ENCODE measurements around the gene TRAF3.

TRAF3 gene, protein sequence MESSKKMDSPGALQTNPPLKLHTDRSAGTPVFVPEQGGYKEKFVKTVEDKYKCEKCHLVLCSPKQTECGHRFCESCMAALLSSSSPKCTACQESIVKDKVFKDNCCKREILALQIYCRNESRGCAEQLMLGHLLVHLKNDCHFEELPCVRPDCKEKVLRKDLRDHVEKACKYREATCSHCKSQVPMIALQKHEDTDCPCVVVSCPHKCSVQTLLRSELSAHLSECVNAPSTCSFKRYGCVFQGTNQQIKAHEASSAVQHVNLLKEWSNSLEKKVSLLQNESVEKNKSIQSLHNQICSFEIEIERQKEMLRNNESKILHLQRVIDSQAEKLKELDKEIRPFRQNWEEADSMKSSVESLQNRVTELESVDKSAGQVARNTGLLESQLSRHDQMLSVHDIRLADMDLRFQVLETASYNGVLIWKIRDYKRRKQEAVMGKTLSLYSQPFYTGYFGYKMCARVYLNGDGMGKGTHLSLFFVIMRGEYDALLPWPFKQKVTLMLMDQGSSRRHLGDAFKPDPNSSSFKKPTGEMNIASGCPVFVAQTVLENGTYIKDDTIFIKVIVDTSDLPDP

DNA sequence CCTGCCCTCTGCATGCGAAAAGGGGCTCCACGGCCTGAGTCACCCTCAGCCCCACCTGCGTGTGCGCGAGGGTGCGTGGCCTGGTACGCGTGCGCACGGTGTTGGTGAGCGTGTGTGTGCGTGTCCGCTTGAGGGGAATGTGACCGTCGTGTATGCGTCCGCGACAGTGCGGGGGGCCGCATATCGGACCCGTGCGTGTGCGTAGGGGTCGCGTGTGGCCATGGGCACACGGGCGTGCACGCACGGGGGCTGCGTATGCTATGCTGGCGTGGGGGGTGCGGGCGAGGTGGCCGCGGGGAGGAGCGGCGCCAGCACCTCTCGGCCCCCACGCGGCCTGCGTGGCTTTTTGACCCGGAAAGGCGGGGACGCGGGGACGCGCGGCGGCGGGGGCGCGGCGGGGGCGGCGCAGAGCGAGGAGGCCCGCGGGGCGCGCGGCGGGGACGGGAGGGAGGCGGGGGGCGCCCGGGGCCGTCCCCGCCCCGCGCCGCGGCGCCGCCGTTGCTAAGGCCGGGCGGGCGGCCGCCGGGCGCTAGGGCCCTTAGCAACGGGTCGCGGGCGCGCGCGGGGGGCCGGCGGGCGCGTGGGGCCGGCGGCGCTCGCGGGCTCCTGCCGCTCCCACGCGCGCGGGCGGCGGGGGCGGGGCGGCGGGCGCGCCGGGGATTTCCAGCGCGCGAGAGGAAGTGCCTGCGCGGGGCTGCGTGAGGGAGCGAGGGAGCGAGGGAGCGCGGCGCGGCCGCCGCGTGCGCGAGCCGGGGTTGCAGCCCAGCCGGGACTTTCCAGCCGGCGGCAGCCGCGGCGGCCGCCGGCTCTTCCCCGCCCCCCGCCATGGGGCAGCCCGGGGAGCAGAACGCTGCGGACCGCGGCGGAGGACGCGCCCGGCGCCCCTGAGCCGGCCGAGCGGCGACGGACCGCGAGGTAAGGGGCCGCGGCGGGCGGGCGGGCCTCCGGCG lies at the start of gene TRAF3:
TRAF3 (plus strand) TSS at position 689 of the 950 bp plus-strand sequence. CDS start 92,753 bp downstream, outside the sequence.
- peak; percentile 85 for DNase-seq (ENCODE audit: low read depth)

DNA sequence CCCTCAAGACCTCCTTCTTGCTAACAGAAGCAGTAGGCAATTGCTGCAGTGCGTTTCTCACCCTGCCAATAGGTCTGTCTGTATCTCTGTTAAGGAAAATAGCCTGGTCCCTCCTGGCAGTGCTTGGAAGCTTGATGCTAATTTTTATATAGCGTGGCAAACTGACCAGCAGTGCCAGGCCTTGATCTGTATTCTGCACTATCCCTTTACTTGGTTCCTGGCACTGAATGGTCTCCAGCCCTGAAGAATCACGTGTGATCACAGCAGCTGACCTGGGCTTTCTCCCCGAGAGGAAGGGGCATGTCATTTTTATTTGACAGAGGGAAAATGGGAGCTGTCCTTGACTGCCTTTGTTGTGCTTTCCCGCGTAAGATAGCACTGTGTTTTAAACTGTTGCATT lies 48.7 kb upstream of the TRAF3 start:
- DNase-seq (ENCODE audit: low read depth), result no peak

DNA sequence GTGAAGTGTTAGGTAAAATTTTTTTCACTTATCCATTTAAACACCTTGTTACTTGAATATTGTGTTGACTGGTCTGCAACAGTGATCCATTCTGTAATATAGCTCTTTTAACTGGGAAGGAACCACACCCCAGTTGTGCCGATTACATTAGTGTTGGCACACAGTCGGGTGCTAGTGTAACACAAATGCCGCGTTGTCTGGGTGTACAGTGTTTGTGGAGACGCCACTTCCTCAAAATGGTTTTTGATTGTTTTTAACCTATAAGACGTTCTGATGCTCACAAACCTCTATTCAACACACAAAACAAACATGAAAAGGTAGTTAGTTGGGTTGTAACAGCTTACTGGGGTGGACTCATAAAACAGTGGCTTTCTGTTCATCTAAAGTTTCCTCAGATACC lies 48.0 kb upstream of the TRAF3 start:
- no peak for DNase-seq (ENCODE audit: low read depth)

GRCh38 chr14:102729825-102730224 lies 47.4 kb upstream of the TRAF3 start:
- no peak for DNase-seq (ENCODE audit: low read depth)

DNA sequence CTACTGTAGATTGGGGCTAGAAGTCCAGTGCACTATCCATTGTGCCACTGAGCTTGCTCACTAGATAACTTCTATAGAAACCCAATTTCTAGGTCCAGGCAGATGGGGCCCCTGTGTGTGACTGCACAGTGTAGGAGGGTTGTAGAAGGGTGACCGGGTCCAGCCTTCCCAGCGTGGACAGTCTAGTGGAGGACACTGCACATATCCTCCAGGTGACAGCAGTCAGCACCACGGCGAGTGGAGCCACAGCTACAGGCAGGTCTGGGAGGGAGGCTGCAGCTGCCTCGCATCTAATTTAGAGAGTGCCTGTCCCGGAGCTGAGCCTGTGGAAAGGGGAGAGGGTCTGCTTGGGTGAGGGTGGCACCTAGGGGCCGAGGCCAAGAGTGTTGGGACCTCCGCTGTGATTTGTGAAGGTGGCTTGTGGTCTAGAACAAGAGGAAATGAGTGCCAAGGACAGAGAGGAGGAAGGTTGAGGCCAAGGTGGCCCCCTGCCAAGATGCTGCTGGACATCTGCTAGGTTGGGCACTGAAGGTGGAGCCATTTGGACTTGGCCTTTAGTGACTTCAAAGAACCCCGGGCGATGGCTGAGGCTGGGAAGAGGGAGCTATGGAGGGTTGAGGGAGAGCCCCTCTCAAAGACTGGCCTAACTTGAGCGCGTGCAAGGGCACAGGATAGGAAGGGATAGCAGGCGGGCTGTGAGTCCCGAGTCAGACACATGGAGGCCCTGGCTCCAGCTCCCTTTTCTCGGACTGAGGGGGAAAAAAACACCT lies 46.0 kb upstream of the TRAF3 start:
- no peak for DNase-seq (ENCODE audit: low read depth)

- no peak for DNase-seq (ENCODE audit: low read depth)
Measured at GRCh38 chr14:102731871-102732800, 45.1 kb upstream of the TRAF3 start.

DNA sequence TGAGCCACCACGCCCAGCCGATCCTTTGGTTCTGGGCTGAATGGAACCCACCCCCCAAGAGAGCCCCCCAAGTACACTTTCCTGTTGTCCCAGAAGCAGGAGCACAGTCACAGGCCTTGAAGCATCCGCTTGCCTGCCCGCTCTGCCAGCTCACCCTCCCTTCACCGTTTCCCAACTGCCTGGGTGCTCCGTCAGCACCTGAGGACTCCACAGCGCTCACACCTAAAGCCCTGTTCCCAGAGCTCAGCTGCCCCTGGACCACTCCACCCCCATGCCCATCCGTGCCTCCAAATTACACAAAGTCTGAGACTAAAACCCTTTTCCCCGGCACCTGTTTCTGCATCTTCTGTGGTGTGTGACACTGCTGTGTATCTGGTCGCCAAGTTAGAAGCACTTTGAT lies 44.3 kb upstream of the TRAF3 start:
- DNase-seq (ENCODE audit: low read depth), result no peak

DNA sequence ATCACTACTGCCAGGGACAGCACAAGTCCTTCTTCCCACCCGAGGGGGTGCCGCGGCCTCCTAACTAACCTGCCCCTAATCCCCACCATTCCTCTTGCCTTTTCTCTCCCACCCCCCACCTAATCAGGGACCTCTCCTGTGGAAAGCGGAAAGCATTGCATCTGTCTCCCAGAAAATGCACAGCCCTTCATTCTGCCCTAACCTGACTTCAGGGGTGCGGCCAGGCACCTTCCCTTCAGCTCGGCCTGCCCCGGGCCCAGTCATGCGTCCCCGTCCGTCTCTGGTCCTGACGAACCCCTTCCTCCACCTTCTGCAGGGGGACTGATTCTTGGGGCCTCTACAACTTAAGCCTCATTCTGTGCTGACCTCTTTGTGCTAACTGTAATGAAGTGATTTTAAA lies 43.9 kb upstream of the TRAF3 start:
- no peak for DNase-seq (ENCODE audit: low read depth)

DNA sequence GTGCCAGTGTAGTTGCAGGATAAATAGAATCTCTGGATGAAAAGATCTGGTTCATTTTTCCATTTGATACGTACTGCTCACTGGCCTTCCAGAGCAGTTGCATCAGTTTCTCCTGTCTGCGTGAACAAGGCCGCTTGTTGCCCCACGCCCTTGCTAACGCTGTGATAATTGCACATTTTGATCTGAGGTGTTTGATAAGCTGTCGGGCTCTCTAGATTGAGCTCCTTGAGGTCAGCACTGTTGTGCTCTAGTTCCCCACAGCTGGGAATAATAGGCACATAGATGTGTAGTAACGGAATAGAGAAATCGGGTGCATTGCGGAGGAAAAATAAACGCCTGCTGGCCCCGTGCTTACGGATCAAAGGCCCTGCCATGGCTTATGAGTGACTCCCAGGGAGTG lies 42.8 kb upstream of the TRAF3 start:
- DNase-seq (ENCODE audit: low read depth), result no peak

GRCh38 chr14:102736956-102737355 lies 40.3 kb upstream of the TRAF3 start:
- no peak for DNase-seq (ENCODE audit: low read depth)

DNA sequence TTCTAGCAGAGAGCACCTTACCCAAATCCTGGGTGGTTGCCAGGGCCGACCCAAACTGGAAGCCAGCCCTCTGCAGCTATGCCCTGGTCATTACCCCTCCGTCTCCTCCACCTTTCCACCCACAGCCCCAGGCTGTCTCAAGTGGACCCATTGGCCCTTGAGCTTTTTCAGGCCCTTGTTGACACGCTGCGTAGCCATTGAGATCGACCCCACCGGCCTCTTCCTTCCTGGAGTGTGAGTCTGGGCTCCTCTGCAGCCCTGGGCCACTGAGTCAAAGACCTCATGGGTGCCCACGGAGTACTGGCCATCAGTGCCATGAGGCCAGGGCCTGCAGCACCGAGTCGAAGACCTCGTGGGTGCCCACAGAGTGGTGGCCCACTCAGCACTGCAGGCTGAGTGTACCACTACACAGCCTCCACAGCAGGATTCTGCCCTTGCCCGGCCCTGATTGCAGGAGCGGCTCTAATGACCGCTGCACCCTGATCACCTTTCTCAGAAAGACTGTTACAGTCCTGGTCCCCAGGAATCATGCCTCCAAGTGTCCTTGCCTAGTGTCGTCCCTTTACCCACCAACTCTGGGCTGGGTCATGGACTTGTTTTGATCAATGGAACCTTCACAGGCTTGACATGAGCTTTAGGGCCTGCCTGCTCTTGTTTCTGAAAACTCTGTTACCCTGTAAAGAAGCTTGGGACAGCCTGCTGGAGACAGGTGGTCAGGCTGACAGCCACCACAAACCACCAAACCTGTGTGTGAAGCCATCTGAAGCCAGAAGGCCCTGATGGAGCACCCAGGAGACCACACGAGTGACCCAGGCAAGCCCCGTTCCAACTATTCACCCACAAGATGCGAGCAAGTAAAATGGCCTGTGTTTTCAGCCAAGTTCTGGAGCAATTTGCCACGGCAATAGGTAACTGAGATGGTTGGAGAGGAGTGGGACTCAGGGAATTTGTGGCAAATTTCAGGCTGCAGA lies 39.6 kb upstream of the TRAF3 start:
- DNase-seq (ENCODE audit: low read depth), result no peak

DNA sequence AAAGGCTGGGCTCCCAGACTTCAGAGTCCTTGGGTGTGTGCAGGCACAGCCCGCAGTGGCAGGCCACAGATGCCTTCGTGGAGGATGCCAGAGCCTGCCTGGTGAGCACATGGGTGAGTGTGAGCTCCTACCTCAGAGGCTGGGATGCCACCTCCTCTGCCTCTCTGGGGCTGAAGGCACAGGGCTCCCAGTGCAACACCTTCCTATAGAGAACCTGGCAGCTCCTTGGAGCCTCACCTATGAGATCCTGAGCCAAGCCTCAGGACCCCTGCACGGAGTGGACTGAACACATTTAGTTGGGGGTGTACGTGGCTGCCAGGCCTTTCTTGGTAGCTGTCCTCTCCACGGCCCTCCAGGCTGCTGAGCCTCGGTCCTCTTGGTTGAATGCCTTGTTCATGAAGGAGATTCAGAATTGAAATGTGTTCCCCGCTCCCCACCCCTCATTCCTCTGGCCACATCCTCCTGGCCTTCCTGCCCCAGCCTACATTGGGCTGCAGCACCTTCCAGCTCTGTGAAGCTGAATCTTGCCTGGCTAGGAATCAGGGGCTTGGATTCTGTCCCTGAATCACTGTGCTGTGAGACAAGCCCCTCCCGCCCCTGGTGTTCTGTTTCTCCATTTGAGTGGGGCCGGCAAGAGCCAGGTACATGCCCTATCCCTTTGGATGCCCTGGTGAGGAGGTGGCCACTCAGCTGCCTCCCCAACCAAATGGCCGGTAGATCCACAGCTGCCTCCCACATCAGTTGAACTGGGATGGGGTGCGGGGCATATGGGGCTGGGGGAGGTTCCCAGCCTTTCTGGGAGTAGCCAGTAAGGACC lies 38.7 kb upstream of the TRAF3 start:
- DNase-seq (ENCODE audit: low read depth), result no peak

DNA sequence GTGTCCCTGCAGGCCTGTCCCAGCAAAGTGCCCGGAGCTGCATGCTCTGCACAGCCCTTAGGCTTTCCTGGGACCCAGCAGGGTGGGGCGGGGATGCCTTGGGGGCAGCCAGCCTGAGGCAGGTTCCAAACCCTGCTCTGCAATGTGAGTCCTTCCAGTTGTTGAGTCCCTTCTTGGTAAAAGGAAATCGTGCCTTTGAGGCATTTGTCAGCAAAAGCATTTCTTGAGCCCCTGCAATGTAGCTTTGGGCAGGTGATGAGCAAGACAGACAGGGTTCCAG lies 38.1 kb upstream of the TRAF3 start:
- no peak for DNase-seq (ENCODE audit: low read depth)

DNA sequence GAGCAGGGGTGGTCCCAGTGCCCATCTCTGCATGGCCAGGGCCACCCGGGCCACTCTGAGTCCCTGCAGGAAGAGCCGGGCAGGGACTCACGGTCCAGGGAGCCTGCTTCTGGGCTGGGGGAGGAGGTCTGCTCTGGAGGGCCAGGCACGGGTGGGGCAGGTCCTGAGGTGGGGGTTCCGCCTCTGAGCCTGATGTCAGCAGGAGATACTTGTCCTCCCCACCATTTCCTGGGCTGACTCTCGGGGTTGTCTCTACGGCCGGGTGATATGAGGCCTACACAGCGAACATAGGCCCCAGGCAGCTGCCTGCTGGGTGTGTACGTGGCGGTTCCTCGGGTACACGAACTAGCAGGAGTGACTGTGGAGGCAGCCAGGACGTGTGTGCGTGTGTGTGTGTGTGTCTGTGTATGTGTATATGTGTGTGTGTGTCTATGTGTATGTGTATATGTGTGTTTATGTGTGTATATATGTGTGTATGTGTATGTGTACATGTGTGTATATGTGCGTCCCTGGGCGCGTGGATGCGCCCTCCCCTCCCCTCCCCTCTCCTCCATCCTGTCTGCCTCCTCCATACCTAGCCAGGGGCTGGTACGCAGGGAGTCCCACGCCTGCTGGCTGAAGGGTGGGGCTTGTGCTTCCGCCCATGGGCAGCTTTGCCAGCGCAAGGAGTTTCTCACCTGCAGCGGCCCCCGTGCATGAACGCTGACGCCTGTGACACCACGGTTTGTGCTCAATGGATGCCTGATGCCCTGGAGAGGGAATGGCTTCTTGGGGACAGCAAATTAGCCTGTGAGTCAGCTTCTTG lies 30.4 kb upstream of the TRAF3 start:
- no peak for DNase-seq (ENCODE audit: low read depth)

DNA sequence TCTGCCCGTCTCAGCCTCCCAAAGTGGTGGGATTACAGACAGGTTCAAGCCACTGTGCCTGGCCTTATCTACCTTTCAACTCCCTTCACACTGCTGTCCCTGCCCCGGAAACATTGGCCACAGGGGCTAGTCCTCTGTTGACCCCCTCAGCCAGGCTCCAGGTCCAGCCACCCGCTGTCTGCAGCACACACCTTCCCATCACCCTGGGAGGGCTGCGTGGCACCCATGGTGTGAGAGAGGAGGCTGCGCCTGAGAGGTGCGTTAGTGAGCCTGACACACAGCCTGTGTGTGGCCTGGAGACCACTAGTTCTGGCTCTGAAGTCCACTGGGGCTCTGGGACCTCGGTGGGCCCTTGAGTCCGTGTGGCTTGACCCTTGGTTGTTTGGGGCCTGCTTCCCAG lies 28.4 kb upstream of the TRAF3 start:
- no peak for DNase-seq (ENCODE audit: low read depth)

DNA sequence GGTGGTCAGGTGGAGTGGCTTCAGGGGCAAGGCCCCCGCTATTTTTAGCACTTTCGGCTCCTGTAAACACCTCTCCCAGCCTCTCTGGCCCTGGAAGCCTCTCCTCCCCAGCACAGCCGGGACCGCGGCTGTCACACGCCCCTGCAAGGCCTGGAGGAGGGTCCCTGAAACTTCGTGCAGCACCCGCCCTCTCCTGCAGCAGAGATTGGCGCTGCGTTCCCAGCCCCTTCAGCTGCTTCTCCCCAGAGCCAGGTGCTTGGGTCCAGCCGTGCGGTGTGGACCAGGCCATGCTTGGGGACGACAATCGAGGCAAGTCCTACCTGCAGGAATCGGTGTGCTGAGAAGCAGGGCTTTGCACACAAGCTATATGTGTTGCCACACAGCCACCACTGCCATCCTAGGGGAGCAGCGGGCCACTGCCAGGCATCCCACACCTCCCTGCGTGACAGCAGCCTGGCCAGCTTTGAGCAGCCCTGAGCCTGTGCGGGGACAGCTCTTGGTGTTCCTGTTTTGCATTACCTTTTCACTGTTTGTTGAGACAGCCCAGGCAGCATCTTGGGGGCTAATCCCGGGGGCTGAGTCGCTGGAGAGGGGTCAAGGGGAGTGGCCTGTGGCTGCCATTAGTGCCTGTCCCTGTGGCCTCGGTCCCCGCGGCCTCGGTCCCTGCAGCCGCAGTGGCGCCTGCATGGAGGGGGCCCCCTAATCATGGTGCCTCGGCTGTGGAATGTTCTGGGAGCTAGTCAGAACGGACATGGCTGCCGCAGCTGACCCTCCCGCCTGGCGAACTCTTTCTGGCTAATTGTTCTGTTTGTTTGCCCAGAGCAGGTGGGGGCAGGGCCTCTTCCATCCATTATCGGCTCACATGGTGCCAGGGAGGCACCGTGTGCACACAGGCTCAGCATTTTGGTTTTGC lies 27.6 kb upstream of the TRAF3 start:
- no peak for DNase-seq (ENCODE audit: low read depth)

DNA sequence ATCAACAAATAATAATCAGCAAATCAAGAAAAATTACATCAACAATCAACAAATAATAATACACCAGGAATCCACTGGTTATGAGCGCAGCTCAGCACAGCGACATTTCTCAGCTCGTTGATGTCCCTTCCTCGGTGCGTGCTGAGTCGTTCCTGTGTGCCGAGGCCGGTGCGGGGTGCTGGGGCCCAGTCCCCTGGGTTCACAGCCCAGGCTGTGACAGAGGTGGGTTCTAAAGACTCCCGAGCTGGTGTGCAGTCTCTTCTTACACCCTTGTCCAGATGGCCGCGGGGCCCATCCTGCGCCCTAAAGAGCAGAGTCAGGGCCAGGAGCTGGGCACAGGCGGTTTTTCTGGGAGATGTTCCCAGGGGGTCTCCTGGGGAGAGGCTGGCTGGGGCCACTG lies 26.9 kb upstream of the TRAF3 start:
- no peak for DNase-seq (ENCODE audit: low read depth)

Measured in T-helper 22 cell (primary cell).